ENCODE results near the gene PDE4C. TPM values are rescaled to one million over a fixed set of nuclear protein-coding genes. Genes with fewer than 3 reads are reported as not detected.
A peak's percentile ranks its signal among the peaks of the same experiment; 100 is the strongest.

Gene PDE4C
- total and polyA plus RNA-seq, 9 of the 15 experiments (the other 6 are each of a cell fraction or from before 2014, with no cell fraction given) = 0.04 to 0.91 (median 0.20) TPM; not detected in 1

DNA sequence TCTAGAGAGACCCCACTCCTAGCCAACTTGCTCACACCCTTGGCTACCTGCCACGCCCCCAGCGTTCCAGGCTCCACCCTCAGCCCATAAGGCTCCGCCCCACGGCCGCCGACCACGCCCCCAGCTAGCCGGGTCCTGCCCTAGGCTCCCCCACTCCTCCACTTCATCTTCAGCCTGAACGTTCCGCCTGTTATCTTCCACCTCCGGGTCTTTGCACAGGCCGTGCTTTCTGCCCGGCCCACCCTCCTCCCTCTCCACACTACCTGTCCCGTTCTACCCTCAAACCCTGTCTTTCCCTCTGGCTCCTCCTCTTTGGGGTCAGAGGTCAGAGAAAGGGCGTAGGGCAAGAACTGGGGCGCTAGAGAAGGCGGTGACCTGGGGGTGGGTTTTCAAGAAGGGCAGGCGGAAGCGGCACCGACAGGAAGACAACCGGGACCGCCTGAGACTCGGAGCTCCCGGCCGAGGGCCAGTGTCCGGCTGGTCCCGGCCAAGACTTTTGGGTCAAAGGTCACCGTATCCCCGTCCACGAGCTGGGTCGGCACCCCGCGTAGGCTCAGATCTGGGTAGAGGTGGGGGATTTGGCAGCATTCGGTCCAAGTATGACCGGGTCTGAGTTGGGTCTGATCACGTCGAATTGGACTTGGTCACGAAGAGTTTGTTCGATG lies 2.2 kb downstream of the PDE4C start (continued):
- TF ChIP-seq, protein P1, sequence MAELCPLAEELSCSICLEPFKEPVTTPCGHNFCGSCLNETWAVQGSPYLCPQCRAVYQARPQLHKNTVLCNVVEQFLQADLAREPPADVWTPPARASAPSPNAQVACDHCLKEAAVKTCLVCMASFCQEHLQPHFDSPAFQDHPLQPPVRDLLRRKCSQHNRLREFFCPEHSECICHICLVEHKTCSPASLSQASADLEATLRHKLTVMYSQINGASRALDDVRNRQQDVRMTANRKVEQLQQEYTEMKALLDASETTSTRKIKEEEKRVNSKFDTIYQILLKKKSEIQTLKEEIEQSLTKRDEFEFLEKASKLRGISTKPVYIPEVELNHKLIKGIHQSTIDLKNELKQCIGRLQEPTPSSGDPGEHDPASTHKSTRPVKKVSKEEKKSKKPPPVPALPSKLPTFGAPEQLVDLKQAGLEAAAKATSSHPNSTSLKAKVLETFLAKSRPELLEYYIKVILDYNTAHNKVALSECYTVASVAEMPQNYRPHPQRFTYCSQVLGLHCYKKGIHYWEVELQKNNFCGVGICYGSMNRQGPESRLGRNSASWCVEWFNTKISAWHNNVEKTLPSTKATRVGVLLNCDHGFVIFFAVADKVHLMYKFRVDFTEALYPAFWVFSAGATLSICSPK (IDR thresholded peaks at IDR 0.05; ENCODE audit: borderline replicate concordance) = 0 out of 2 replicates have a peak, but pooled peaks have one; percentile 67
- TF ChIP-seq PML (IDR thresholded peaks at IDR 0.05; ENCODE audit: low read length) = peak; percentile 68; the same call in 1 of the 2 replicates
- TF ChIP-seq POLR2G (IDR thresholded peaks at IDR 0.05; ENCODE audit: low read depth, low read length) = peak; percentile 80
- TF ChIP-seq, protein P2, sequence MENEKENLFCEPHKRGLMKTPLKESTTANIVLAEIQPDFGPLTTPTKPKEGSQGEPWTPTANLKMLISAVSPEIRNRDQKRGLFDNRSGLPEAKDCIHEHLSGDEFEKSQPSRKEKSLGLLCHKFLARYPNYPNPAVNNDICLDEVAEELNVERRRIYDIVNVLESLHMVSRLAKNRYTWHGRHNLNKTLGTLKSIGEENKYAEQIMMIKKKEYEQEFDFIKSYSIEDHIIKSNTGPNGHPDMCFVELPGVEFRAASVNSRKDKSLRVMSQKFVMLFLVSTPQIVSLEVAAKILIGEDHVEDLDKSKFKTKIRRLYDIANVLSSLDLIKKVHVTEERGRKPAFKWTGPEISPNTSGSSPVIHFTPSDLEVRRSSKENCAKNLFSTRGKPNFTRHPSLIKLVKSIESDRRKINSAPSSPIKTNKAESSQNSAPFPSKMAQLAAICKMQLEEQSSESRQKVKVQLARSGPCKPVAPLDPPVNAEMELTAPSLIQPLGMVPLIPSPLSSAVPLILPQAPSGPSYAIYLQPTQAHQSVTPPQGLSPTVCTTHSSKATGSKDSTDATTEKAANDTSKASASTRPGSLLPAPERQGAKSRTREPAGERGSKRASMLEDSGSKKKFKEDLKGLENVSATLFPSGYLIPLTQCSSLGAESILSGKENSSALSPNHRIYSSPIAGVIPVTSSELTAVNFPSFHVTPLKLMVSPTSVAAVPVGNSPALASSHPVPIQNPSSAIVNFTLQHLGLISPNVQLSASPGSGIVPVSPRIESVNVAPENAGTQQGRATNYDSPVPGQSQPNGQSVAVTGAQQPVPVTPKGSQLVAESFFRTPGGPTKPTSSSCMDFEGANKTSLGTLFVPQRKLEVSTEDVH (IDR thresholded peaks at IDR 0.05; ENCODE audit: low read depth, partially characterized antibody) = peak; percentile 83
- TF ChIP-seq FOXA3 (CRISPR knock-in tag; conservative IDR thresholded peaks at IDR 0.05 in 1 of 2, IDR thresholded peaks at IDR 0.05 in 1 of 2) = 0 out of 4 replicates have a peak, but pooled peaks of 1 of the 2 experiments have one; percentile 22
- TF ChIP-seq MEIS2 (IDR thresholded peaks at IDR 0.05; ENCODE audit: partially characterized antibody) = peak; percentile 15
- peak; percentile 77 for TF ChIP-seq GATAD2A (IDR thresholded peaks at IDR 0.05)
- TF ChIP-seq, protein P3, sequence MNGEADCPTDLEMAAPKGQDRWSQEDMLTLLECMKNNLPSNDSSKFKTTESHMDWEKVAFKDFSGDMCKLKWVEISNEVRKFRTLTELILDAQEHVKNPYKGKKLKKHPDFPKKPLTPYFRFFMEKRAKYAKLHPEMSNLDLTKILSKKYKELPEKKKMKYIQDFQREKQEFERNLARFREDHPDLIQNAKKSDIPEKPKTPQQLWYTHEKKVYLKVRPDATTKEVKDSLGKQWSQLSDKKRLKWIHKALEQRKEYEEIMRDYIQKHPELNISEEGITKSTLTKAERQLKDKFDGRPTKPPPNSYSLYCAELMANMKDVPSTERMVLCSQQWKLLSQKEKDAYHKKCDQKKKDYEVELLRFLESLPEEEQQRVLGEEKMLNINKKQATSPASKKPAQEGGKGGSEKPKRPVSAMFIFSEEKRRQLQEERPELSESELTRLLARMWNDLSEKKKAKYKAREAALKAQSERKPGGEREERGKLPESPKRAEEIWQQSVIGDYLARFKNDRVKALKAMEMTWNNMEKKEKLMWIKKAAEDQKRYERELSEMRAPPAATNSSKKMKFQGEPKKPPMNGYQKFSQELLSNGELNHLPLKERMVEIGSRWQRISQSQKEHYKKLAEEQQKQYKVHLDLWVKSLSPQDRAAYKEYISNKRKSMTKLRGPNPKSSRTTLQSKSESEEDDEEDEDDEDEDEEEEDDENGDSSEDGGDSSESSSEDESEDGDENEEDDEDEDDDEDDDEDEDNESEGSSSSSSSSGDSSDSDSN (IDR thresholded peaks at IDR 0.05; ENCODE audit: borderline replicate concordance in 1 of 2, low read depth in 2 of 2, low read length in 2 of 2) = peak in 1 of 2 experiments; percentile 60; a peak in 1 of 4 replicates
- TF ChIP-seq DIDO1 (tag; IDR thresholded peaks at IDR 0.05; ENCODE audit: low read depth) = peak; percentile 83
- no peak for TF ChIP-seq SMARCB1 (IDR thresholded peaks at IDR 0.05; ENCODE audit: insufficient read length, low read depth)
- TF ChIP-seq, protein P4, sequence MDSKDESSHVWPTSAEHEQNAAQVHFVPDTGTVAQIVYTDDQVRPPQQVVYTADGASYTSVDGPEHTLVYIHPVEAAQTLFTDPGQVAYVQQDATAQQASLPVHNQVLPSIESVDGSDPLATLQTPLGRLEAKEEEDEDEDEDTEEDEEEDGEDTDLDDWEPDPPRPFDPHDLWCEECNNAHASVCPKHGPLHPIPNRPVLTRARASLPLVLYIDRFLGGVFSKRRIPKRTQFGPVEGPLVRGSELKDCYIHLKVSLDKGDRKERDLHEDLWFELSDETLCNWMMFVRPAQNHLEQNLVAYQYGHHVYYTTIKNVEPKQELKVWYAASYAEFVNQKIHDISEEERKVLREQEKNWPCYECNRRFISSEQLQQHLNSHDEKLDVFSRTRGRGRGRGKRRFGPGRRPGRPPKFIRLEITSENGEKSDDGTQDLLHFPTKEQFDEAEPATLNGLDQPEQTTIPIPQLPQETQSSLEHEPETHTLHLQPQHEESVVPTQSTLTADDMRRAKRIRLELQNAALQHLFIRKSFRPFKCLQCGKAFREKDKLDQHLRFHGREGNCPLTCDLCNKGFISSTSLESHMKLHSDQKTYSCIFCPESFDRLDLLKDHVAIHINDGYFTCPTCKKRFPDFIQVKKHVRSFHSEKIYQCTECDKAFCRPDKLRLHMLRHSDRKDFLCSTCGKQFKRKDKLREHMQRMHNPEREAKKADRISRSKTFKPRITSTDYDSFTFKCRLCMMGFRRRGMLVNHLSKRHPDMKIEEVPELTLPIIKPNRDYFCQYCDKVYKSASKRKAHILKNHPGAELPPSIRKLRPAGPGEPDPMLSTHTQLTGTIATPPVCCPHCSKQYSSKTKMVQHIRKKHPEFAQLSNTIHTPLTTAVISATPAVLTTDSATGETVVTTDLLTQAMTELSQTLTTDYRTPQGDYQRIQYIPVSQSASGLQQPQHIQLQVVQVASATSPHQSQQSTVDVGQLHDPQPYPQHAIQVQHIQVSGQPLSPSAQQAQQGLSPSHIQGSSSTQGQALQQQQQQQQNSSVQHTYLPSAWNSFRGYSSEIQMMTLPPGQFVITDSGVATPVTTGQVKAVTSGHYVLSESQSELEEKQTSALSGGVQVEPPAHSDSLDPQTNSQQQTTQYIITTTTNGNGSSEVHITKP (IDR thresholded peaks at IDR 0.05; ENCODE audit: partially characterized antibody) = peak; percentile 78
- TF ChIP-seq MTA1 (IDR thresholded peaks at IDR 0.05; ENCODE audit: borderline replicate concordance) = peak; percentile 86
